ENCODE results near the gene TRMT10B.

- TF ChIP-seq CTCF (IDR thresholded peaks at IDR 0.05; ENCODE audit: poor library complexity) (no peak), EZH2 (IDR thresholded peaks at IDR 0.05; ENCODE audit: borderline replicate concordance) (no peak), EZH2phosphoT487 (IDR thresholded peaks at IDR 0.05; ENCODE audit: low read depth, severe bottlenecking, unreplicated experiment) (no peak)
Measured at GRCh38 chr9:37740631-37741328, 12.8 kb upstream of the TRMT10B start.
